Measurements from ENCODE around the gene SLCO4C1. TPM values are rescaled to one million over a fixed set of nuclear protein-coding genes. Genes with fewer than 3 reads are reported as not detected.

The SLCO4C1 gene
- total and polyA plus RNA-seq, 9 of the 15 experiments (the other 6 are each of a cell fraction or from before 2014, with no cell fraction given): 0.04 to 1.1 (median 0.13) TPM; not detected in 1

DNA sequence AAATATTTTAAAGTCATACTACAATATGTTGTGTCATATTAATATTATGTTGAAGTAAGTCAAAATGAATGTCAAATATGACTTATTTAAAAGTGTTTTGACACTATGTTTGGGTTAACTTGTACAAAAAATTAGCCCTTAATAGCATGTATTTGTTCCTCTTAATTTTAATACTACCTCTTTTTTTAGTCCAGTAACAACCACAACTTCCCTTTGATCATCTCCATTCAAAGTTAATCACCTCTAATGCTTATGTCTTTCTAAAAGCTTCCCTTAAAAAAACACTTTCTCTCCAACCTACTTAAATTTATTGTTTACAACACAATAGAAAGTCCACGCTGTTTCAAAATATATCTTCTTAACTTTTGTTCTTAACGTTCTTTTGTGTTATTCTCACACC is 9.6 kb downstream of the SLCO4C1 start:
- H3K4me1 ChIP-seq (replicated peaks in 1 of 2; ENCODE audit: control insufficient read depth in 2 of 2, insufficient read depth in 2 of 2, low read length in 2 of 2): no peaks in the 10 kb centered on the region
- ChIA-PET POLR2A (no interaction called here), CTCF (ENCODE audit: low intra/inter-chr PET ratio) (no interaction called here)
- in situ Hi-C loops (cut with MboI): no loop called here
- no peak for TF ChIP-seq ZNF707 (CRISPR knock-in tag; conservative IDR thresholded peaks at IDR 0.05)
- TF ChIP-seq MAFK (IDR thresholded peaks at IDR 0.05; ENCODE audit: low read length): no peak
- no peak for TF ChIP-seq ETS2 (tag; IDR thresholded peaks at IDR 0.05; ENCODE audit: borderline replicate concordance, poor library complexity, severe bottlenecking)
- no peak for TF ChIP-seq ZNF23 (CRISPR knock-in tag; IDR thresholded peaks at IDR 0.05)
- no peak for TF ChIP-seq CHD4 (IDR thresholded peaks at IDR 0.05; ENCODE audit: insufficient read depth, insufficient replicate concordance, low read depth, low read length, poor library complexity, severe bottlenecking)
- no TSS peak for BruUV-seq (replicated peaks)
- intact Hi-C loops (cut with micrococcal nuclease): no loop called here
- no peak overlapping the region for H3K4me2 ChIP-seq (ENCODE audit: insufficient read depth, low read length)
- H3K79me2 ChIP-seq (ENCODE audit: control insufficient read depth, insufficient read depth, low read length): no peaks in the 10 kb centered on the region
- DNase-seq (ENCODE audit: extremely low read depth in 1 of 4, low spot score in 3 of 4) (no peak), FAIRE-seq (no peak), ATAC-seq (no peak)
- WGBS (ENCODE audit: insufficient coverage, low coverage, missing lambda C conversion rate): 0% methylated on average over 2 of the region's 2 CpGs
- no peaks in the 10 kb centered on the region for H3K36me3 ChIP-seq (ENCODE audit: control insufficient read depth, insufficient read depth, low read length)
- no peaks in the 10 kb centered on the region for H3K9me1 ChIP-seq (ENCODE audit: control insufficient read depth, insufficient read depth, low read length)
- H3K27me3 ChIP-seq (ENCODE audit: control insufficient read depth in 2 of 2, insufficient read depth in 2 of 2, low read length in 2 of 2): no peaks in the 10 kb centered on the region
- H4K20me1 ChIP-seq (replicated peaks; ENCODE audit: control insufficient read depth, insufficient read depth, low read length): no peaks in the 10 kb centered on the region
- H3K9me3 ChIP-seq (replicated peaks; ENCODE audit: control insufficient read depth, insufficient read depth, low read depth, low read length): no peaks in the 10 kb centered on the region
- no peak overlapping the region for H3K27ac ChIP-seq (ENCODE audit: extremely low read depth, low read depth, low read length)
- H3K9ac ChIP-seq (ENCODE audit: insufficient read depth in 1 of 2, low read depth in 2 of 2, low read length in 2 of 2): no peak overlapping the region
- H2AFZ ChIP-seq (ENCODE audit: low read depth, low read length): no peak overlapping the region
- H3K4me3 ChIP-seq: no peak overlapping the region

DNA sequence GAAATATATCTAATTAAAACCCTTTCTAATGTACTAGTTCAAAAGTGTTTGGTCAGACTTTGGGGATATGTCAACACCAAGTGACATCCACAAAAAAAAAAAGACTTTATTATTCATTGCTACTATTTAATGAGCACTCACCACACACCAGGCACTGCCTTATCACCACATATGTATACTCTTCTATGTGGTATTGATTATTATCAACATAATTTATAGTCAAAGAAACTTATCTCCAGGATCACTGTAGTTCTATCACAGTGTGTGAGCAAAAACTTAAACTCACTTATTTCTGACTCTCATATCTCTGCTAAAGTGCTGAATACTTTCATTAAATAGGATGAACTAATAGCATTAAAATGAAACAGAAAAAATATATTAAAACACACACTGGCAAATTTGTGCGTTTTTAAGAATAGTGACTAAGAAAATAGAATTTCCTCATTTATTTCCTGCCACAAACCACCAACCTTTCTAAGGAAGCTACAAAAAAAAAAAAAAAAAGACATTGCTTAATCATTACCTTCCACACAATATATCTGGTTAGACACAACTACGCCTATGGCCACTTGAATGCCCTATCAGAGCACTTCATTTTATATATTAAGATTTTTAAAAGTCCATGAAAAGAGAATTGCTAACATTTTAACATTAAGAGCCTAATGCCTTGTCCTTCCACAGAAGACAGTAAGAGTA is 12.8 kb downstream of the SLCO4C1 start:
- WGBS (ENCODE audit: insufficient coverage, low coverage, missing lambda C conversion rate): 0% methylated on average over 2 of the region's 2 CpGs
- no peak overlapping the region for H3K27ac ChIP-seq (ENCODE audit: extremely low read depth, low read depth, low read length)
- no peaks in the 10 kb centered on the region for H3K9me3 ChIP-seq (replicated peaks; ENCODE audit: control insufficient read depth, insufficient read depth, low read depth, low read length)
- no peak for ATAC-seq
- intact Hi-C loops (cut with micrococcal nuclease) (no loop called here), in situ Hi-C loops (cut with MboI) (no loop called here)
- FAIRE-seq: no peak
- no peaks in the 10 kb centered on the region for H3K79me2 ChIP-seq (ENCODE audit: control insufficient read depth, insufficient read depth, low read length)
- H3K27me3 ChIP-seq (ENCODE audit: control insufficient read depth in 2 of 2, insufficient read depth in 2 of 2, low read length in 2 of 2): no peaks in the 10 kb centered on the region
- no peaks in the 10 kb centered on the region for H3K9me1 ChIP-seq (ENCODE audit: control insufficient read depth, insufficient read depth, low read length)
- H3K4me1 ChIP-seq (replicated peaks in 1 of 2; ENCODE audit: control insufficient read depth in 2 of 2, insufficient read depth in 2 of 2, low read length in 2 of 2): no peaks in the 10 kb centered on the region
- no peaks in the 10 kb centered on the region for H4K20me1 ChIP-seq (replicated peaks; ENCODE audit: control insufficient read depth, insufficient read depth, low read length)
- ChIA-PET CTCF (ENCODE audit: low intra/inter-chr PET ratio) (no interaction called here), POLR2A (no interaction called here)
- H3K9ac ChIP-seq (ENCODE audit: insufficient read depth in 1 of 2, low read depth in 2 of 2, low read length in 2 of 2): no peak overlapping the region
- H3K4me3 ChIP-seq: no peak overlapping the region
- no peak for DNase-seq (ENCODE audit: extremely low read depth in 1 of 4, low spot score in 3 of 4)
- BruUV-seq (replicated peaks): no TSS peak
- H2AFZ ChIP-seq (ENCODE audit: low read depth, low read length): no peak overlapping the region
- H3K4me2 ChIP-seq (ENCODE audit: insufficient read depth, low read length): no peak overlapping the region
- no peaks in the 10 kb centered on the region for H3K36me3 ChIP-seq (ENCODE audit: control insufficient read depth, insufficient read depth, low read length)
- no peak for TF ChIP-seq ZNF184 (CRISPR knock-in tag; IDR thresholded peaks at IDR 0.05)
- TF ChIP-seq, protein P1, sequence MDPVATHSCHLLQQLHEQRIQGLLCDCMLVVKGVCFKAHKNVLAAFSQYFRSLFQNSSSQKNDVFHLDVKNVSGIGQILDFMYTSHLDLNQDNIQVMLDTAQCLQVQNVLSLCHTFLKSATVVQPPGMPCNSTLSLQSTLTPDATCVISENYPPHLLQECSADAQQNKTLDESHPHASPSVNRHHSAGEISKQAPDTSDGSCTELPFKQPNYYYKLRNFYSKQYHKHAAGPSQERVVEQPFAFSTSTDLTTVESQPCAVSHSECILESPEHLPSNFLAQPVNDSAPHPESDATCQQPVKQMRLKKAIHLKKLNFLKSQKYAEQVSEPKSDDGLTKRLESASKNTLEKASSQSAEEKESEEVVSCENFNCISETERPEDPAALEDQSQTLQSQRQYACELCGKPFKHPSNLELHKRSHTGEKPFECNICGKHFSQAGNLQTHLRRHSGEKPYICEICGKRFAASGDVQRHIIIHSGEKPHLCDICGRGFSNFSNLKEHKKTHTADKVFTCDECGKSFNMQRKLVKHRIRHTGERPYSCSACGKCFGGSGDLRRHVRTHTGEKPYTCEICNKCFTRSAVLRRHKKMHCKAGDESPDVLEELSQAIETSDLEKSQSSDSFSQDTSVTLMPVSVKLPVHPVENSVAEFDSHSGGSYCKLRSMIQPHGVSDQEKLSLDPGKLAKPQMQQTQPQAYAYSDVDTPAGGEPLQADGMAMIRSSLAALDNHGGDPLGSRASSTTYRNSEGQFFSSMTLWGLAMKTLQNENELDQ (CRISPR knock-in tag; IDR thresholded peaks at IDR 0.05; ENCODE audit: borderline replicate concordance): no peak

Data from K562 (cell line).